Measurements from ENCODE around the gene KIAA1217.

The KIAA1217 gene

GRCh38 chr10:24551161-24551560 is 342.2 kb downstream of the KIAA1217 start:
- TF ChIP-seq ZFX (IDR thresholded peaks at IDR 0.05): no peak
- TF ChIP-seq, protein P1, sequence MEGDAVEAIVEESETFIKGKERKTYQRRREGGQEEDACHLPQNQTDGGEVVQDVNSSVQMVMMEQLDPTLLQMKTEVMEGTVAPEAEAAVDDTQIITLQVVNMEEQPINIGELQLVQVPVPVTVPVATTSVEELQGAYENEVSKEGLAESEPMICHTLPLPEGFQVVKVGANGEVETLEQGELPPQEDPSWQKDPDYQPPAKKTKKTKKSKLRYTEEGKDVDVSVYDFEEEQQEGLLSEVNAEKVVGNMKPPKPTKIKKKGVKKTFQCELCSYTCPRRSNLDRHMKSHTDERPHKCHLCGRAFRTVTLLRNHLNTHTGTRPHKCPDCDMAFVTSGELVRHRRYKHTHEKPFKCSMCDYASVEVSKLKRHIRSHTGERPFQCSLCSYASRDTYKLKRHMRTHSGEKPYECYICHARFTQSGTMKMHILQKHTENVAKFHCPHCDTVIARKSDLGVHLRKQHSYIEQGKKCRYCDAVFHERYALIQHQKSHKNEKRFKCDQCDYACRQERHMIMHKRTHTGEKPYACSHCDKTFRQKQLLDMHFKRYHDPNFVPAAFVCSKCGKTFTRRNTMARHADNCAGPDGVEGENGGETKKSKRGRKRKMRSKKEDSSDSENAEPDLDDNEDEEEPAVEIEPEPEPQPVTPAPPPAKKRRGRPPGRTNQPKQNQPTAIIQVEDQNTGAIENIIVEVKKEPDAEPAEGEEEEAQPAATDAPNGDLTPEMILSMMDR (conservative IDR thresholded peaks at IDR 0.05): no peak
- no peak overlapping the region for H3K27ac ChIP-seq

DNA sequence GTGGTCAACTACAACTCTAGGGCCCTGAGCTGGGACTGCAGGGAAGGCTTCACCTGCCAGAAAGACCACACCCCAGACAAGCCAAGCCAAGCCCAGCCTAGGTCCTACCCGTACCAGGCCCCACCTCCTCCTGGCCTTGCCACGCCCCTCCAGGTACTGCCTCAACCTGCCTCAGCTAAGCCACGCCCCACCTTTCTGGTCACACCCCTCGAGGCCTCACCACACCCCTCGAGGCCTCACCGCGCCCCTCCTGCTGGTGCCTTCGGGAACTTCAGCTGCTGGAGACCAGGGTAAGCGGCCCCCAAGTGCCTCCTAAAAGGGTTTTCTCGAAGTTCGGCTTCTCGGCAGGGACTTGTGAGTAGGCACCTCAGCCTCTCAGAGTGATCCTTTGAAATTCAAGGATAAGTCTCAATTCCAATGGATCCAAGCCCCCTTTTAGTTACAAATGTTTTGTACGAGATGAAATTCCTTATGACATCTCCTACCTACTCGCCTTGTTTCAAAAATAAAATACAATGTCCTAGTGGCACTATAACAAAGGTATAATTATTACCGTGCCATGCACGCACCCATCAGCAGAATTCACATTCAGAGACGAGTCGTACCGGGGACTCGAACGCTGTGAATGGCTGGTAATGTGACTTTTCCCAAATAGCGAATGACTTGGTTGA is 343.5 kb downstream of the KIAA1217 start:
- TF ChIP-seq, protein P1 (conservative IDR thresholded peaks at IDR 0.05): peak; percentile 81
- no peak for TF ChIP-seq ZFX (IDR thresholded peaks at IDR 0.05)
- no peak overlapping the region for H3K27ac ChIP-seq

- TF ChIP-seq, protein P1 (conservative IDR thresholded peaks at IDR 0.05): no peak
- TF ChIP-seq ZFX (IDR thresholded peaks at IDR 0.05): no peak
- H3K27ac ChIP-seq: no peak overlapping the region
Observed at GRCh38 chr10:24553051-24553612, 344.2 kb downstream of the KIAA1217 start.

DNA sequence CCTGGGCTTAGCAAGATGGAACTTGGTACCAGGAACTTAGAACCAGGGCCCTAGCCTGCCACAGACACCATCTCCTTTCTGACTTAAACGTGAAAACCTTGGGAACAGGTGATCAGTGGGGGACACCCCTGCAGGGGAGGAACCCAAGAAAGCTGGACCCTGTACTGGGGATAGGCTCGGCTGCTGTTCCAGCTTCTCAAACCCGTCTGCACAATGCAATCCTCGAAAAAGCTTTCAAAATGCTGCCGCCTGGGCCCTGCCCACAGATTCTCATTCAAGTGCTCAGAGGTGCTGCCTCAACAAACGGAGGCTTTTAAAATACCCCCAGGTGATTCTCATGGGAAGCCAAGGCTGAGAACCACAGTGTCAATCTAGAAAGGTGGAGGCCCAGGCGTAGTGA is 345.1 kb downstream of the KIAA1217 start:
- no peak overlapping the region for H3K27ac ChIP-seq

GRCh38 chr10:24556126-24556749 is 347.3 kb downstream of the KIAA1217 start:
- H3K27ac ChIP-seq: no peak overlapping the region
- TF ChIP-seq ZFX (IDR thresholded peaks at IDR 0.05): no peak
- TF ChIP-seq, protein P1 (conservative IDR thresholded peaks at IDR 0.05): no peak

More for the DNA sequence above, 345.1 kb downstream of the KIAA1217 start:
- TF ChIP-seq, protein P1 (conservative IDR thresholded peaks at IDR 0.05): no peak
- no peak for TF ChIP-seq ZFX (IDR thresholded peaks at IDR 0.05)

- no peak overlapping the region for H3K27ac ChIP-seq
- TF ChIP-seq, protein P1 (conservative IDR thresholded peaks at IDR 0.05): peak; percentile 86
- no peak for TF ChIP-seq ZFX (IDR thresholded peaks at IDR 0.05)
Observed at GRCh38 chr10:24556750-24557742, 348.1 kb downstream of the KIAA1217 start.
